C4-2B (cell line): ENCODE results near the gene MACROD1.

Source experiments
- ZFX ChIP-seq: fragments of 450-650 bp; IDR thresholded peaks from 2 replicates; pipeline ENCODE4 v1.6.1; 2017
- TF ChIP-seq, protein P1 (sequence below): fragments of 450-650 bp; conservative IDR thresholded peaks from 2 replicates; pipeline ENCODE4 v1.5.1; 2017; ENCODE audit warnings: mild to moderate bottlenecking

DNA sequence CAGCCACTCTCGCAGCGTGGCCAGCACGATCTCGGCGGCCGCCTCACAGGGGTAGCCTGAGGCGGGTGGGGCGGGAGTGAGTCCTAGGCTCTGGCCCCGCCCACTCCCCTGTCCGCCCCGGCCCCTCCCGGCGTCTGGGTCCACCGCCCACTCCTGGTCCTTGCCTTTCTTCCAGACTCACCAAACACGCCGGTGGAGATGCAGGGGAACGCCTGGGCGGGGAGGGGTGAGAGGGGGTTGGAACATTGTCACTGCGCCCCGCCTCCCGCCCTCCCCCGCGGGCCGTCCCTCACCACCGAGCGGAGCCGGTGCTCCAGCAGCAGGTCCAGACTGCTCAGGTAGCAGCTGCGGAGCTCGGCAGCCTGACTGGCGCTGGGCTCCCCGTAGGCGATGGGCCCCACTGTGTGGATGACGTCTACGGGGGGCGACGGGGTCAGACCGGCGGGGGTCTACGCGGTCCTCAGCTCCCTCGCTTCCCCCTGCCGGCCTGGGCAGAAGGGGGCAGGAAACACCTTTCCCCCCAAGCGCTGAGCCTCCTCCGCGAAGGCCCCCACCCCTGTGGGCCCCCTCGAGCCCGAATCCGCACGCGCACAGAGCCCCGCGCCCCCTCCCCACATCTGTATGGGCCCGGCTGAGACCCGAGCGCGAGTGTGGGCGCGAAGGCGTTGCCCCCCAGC lies 166.4 kb downstream of the MACROD1 start:
- TF ChIP-seq, protein P1, sequence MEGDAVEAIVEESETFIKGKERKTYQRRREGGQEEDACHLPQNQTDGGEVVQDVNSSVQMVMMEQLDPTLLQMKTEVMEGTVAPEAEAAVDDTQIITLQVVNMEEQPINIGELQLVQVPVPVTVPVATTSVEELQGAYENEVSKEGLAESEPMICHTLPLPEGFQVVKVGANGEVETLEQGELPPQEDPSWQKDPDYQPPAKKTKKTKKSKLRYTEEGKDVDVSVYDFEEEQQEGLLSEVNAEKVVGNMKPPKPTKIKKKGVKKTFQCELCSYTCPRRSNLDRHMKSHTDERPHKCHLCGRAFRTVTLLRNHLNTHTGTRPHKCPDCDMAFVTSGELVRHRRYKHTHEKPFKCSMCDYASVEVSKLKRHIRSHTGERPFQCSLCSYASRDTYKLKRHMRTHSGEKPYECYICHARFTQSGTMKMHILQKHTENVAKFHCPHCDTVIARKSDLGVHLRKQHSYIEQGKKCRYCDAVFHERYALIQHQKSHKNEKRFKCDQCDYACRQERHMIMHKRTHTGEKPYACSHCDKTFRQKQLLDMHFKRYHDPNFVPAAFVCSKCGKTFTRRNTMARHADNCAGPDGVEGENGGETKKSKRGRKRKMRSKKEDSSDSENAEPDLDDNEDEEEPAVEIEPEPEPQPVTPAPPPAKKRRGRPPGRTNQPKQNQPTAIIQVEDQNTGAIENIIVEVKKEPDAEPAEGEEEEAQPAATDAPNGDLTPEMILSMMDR, result no peak
- no peak for TF ChIP-seq ZFX
